HCT116 (cell line): ENCODE data around the gene UNKL. TPM values are rescaled to one million over a fixed set of nuclear protein-coding genes. Genes with fewer than 3 reads are reported as not detected.

ENCODE experiments used
- ATAC-seq: fragments of 200-7000 bp; cut with Tn5 transposase; 2 replicates; pipeline ENCODE4 v1.9.1; 2020; ENCODE audit warnings: mild to moderate bottlenecking, moderate library complexity
- BruUV-seq: library from RNA; stranded (reverse); fragments of 400-500 nt; replicated peaks from 2 replicates; lab custom pipeline; 2021; lab: Mats Ljungman, UMichigan
- CTCF ChIA-PET: fragments of 300-600 bp; sonication (Branson Sonifier 250); formaldehyde crosslinking; loops from one replicate; lab custom pipeline; 2021; ENCODE audit warnings: antibody characterized with exemption; lab: Charles Lee
- POLR2A ChIA-PET: fragments of 300-600, 350-600 bp; sonication (Branson Sonifier 250); formaldehyde crosslinking; loops from one replicate; lab custom pipeline; 2021; ENCODE audit warnings: antibody characterized with exemption; lab: Charles Lee
- RAD21 ChIA-PET, 2 experiments: fragments of 300-600 bp; sonication (Branson Sonifier 250); formaldehyde crosslinking; loops; one replicate each; lab custom pipeline; 2023; ENCODE audit warnings: low total read pairs in 2 of 2; ENCODE audit not compliant: uncharacterized antibody in 2 of 2, unreplicated experiment in 2 of 2, low non-redundant PET in 1 of 2; lab: Charles Lee
- DNase-seq: peaks from one replicate; pipeline ENCODE4 v3.0.0-alpha.2; 2010; ENCODE audit warnings: low read depth, low spot score
- H2AFZ ChIP-seq: fragments of 200-600 bp; shearing (Covaris generic), sonication (generic); 2 replicates; pipeline ENCODE4 v1.6.1; 2017; ENCODE audit warnings: low read depth, mixed run types, mixed read lengths, antibody characterized with exemption, low read length; ENCODE audit not compliant: poor library complexity, severe bottlenecking
- H3K27ac ChIP-seq: 2 replicates; pipeline ENCODE4 v1.5.1; 2012; ENCODE audit warnings: low read depth, low read length
- H3K27me3 ChIP-seq: fragments of 200-600 bp; sonication (generic); 2 replicates; pipeline ENCODE4 v1.6.1; 2016; ENCODE audit warnings: mixed run types, low read length, mixed read lengths; ENCODE audit not compliant: insufficient read depth
- H3K36me3 ChIP-seq, 2 experiments: fragments of 200-500 bp in 1 of 2; fragments of 200-600 bp in 1 of 2; sonication (Bioruptor generic) in 1 of 2; sonication (generic) in 1 of 2; 2 replicates each; pipeline versions ENCODE4 v1.5.1 to v1.6.1; 2014 to 2016; ENCODE audit warnings: low read length in 2 of 2, inconsistent platforms in 1 of 2, mixed read lengths in 1 of 2, mixed run types in 1 of 2; ENCODE audit not compliant: insufficient read depth in 2 of 2, control insufficient read depth in 1 of 2
- H3K4me1 ChIP-seq, 2 experiments: fragments of 200-600 bp in 1 of 2; sonication (generic) in 1 of 2; 2 replicates each; pipeline versions ENCODE4 v1.5.1 to v1.6.1; 2012 to 2017; ENCODE audit warnings: low read length in 2 of 2, inconsistent platforms in 1 of 2, mild to moderate bottlenecking in 1 of 2, mixed read lengths in 1 of 2, mixed run types in 1 of 2, moderate library complexity in 1 of 2; ENCODE audit not compliant: insufficient read depth in 2 of 2, control insufficient read depth in 1 of 2
- H3K4me2 ChIP-seq: fragments of 200-600 bp; sonication (generic); 2 replicates; pipeline ENCODE4 v1.6.1; 2017; ENCODE audit warnings: mixed run types, low read length, mixed read lengths
- H3K4me3 ChIP-seq, 2 experiments: fragments of 200-600 bp in 1 of 2; sonication (generic) in 1 of 2; replicated peaks in 1 of 2; 2 replicates each; pipeline ENCODE4 v1.5.1; 2011 to 2016; ENCODE audit warnings: low read length in 2 of 2, control low read depth in 1 of 2, low read depth in 1 of 2, mild to moderate bottlenecking in 1 of 2, mixed read lengths in 1 of 2, mixed run types in 1 of 2
- H3K79me2 ChIP-seq: fragments of 200-600 bp; sonication (generic); 2 replicates; pipeline ENCODE4 v1.6.1; 2017; ENCODE audit warnings: mild to moderate bottlenecking, mixed run types, low read length, moderate library complexity, mixed read lengths; ENCODE audit not compliant: insufficient read depth
- H3K9ac ChIP-seq: fragments of 200-600 bp; sonication (generic); 2 replicates; pipeline ENCODE4 v1.6.1; 2016; ENCODE audit warnings: low read length, mixed read lengths
- H3K9me2 ChIP-seq: fragments of 200-600 bp; sonication (generic), shearing (Covaris generic); 2 replicates; pipeline ENCODE4 v1.6.1; 2017; ENCODE audit warnings: mixed run types, mild to moderate bottlenecking, moderate library complexity; ENCODE audit not compliant: insufficient read depth
- H3K9me3 ChIP-seq, 2 experiments: fragments of 200-500 bp in 1 of 2; fragments of 200-600 bp in 1 of 2; sonication (Bioruptor generic) in 1 of 2; sonication (generic) in 1 of 2; 2 replicates each; pipeline ENCODE4 v1.6.1; 2014 to 2017; ENCODE audit warnings: low read length in 2 of 2, mixed read lengths in 2 of 2, inconsistent platforms in 1 of 2, low read depth in 1 of 2, mild to moderate bottlenecking in 1 of 2, mixed run types in 1 of 2, moderate library complexity in 1 of 2; ENCODE audit not compliant: control insufficient read depth in 1 of 2, insufficient read depth in 1 of 2
- H4K20me1 ChIP-seq: fragments of 200-600 bp; sonication (generic), shearing (Covaris generic); 2 replicates; pipeline ENCODE4 v1.6.1; 2017; ENCODE audit warnings: mixed run types, mild to moderate bottlenecking, moderate library complexity; ENCODE audit not compliant: insufficient read depth
- CBX3 ChIP-seq: IDR thresholded peaks from 2 replicates; pipeline ENCODE4 v1.6.1; 2012; ENCODE audit warnings: low read depth
- RAD21 ChIP-seq: IDR thresholded peaks from 2 replicates; pipeline ENCODE4 v1.6.1; 2012; ENCODE audit warnings: low read depth, mild to moderate bottlenecking
- ZFX ChIP-seq: fragments of 450-650 bp; IDR thresholded peaks from 2 replicates; pipeline ENCODE4 v1.6.1; 2017
- ZNF274 ChIP-seq: fragments of 200-500 bp; sonication (Bioruptor generic); IDR thresholded peaks from 2 replicates; pipeline ENCODE4 v1.6.1; 2014; ENCODE audit warnings: mild to moderate bottlenecking, low read depth, low read length, inconsistent platforms
- intact Hi-C: fragments of 100-400 bp; cut with micrococcal nuclease; formaldehyde crosslinking; loops from 2 replicates; pipeline ENCODE4 v1.10.0; 2022
- total RNA-seq: library from RNA; stranded (reverse); gene quantifications from one replicate; pipeline ENCODE4 v1.2.1, GENCODE V29; 2021; ENCODE audit not compliant: unreplicated experiment
- TF ChIP-seq, protein P1 (sequence below): IDR thresholded peaks from 2 replicates; pipeline ENCODE4 v1.6.1; 2012
- TF ChIP-seq, protein P2 (sequence below): IDR thresholded peaks from 2 replicates; pipeline ENCODE4 v1.6.1; 2012
- TF ChIP-seq, protein P3 (sequence below): IDR thresholded peaks from 2 replicates; pipeline ENCODE4 v1.6.1; 2012; ENCODE audit warnings: low read depth

The UNKL gene
- total RNA-seq, 1 experiment from 2014 or later = 24.9 TPM

DNA sequence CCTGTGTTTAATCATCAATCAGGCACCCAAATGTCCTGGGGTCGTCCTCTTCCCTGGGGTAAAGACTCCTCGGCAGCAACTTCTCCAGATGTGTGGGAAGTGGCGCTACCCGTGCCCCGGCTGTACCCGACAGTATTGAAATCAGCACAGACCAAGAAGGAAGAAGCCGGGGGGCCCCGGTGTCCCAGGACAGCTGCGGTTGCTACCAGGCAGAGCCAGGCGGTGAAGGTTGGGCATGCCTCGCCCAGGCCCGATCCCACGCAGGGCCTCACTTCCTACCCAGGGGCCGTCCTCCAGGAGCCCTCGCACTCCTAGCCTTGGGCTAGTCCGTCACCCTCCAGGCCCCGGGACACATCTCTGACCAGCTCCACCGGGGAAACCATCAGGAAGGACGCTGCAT lies 38.8 kb upstream of the UNKL start:
- ChIA-PET RAD21 (no interaction called here), CTCF (no interaction called here)
- no peak overlapping the region for H3K4me3 ChIP-seq
- intact Hi-C loops = no loop called here
- H3K27ac ChIP-seq = no peak overlapping the region
- no peak overlapping the region for H3K4me2 ChIP-seq
- TF ChIP-seq CBX3 = no peak
- TF ChIP-seq, protein P1, sequence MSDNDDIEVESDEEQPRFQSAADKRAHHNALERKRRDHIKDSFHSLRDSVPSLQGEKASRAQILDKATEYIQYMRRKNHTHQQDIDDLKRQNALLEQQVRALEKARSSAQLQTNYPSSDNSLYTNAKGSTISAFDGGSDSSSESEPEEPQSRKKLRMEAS = no peak
- TF ChIP-seq, protein P2, sequence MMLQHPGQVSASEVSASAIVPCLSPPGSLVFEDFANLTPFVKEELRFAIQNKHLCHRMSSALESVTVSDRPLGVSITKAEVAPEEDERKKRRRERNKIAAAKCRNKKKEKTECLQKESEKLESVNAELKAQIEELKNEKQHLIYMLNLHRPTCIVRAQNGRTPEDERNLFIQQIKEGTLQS = no peak
- TF ChIP-seq RAD21 = no peak
- TF ChIP-seq ZFX = no peak
- TF ChIP-seq, all 23 proteins: peak for 0
- DNase-seq (no peak), ATAC-seq (no peak)
- Histone ChIP-seq H4K20me1 (no peaks in the 10 kb centered on the region), H3K9me2 (no peaks in the 10 kb centered on the region), H3K9ac (no peak overlapping the region), H3K4me1 (no peaks in the 10 kb centered on the region), H2AFZ (no peak overlapping the region), H3K9me3 (no peaks in the 10 kb centered on the region), H3K36me3 (no peaks in the 10 kb centered on the region; a peak in 1 of 4 replicates), H3K79me2 (no peaks in the 10 kb centered on the region), H3K27me3 (no peaks in the 10 kb centered on the region)
- POLR2A ChIA-PET = no interaction called here
- BruUV-seq = no TSS peak

DNA sequence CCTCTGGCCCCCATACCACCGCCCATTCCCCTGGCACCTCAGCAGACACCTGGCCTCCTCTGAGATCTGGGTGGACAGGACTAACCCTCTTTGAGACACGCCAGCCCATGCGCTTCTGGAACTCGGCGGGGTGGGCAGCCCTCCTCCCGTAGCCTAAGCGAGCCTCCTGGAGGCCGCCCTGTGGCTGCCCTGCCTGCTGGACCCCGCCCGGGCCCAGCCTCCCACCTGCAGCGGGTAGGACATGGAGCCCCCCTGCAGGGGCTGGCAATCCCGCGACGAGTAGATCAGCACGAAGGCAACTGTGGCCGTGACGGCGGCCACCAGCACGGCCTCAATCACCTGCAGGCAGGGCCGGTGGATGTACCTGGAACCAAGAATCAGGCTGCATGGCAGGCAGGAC lies 38.0 kb upstream of the UNKL start:
- no TSS peak for BruUV-seq
- Histone ChIP-seq H3K36me3 (no peaks in the 10 kb centered on the region; a peak in 1 of 4 replicates), H3K9ac (no peak overlapping the region), H3K9me2 (no peaks in the 10 kb centered on the region), H3K79me2 (no peaks in the 10 kb centered on the region), H3K9me3 (no peaks in the 10 kb centered on the region), H2AFZ (no peak overlapping the region), H3K4me1 (no peaks in the 10 kb centered on the region), H3K4me3 (no peak overlapping the region), H3K27ac (no peak overlapping the region), H4K20me1 (no peaks in the 10 kb centered on the region), H3K27me3 (no peaks in the 10 kb centered on the region), H3K4me2 (no peak overlapping the region)
- TF ChIP-seq, protein P3, sequence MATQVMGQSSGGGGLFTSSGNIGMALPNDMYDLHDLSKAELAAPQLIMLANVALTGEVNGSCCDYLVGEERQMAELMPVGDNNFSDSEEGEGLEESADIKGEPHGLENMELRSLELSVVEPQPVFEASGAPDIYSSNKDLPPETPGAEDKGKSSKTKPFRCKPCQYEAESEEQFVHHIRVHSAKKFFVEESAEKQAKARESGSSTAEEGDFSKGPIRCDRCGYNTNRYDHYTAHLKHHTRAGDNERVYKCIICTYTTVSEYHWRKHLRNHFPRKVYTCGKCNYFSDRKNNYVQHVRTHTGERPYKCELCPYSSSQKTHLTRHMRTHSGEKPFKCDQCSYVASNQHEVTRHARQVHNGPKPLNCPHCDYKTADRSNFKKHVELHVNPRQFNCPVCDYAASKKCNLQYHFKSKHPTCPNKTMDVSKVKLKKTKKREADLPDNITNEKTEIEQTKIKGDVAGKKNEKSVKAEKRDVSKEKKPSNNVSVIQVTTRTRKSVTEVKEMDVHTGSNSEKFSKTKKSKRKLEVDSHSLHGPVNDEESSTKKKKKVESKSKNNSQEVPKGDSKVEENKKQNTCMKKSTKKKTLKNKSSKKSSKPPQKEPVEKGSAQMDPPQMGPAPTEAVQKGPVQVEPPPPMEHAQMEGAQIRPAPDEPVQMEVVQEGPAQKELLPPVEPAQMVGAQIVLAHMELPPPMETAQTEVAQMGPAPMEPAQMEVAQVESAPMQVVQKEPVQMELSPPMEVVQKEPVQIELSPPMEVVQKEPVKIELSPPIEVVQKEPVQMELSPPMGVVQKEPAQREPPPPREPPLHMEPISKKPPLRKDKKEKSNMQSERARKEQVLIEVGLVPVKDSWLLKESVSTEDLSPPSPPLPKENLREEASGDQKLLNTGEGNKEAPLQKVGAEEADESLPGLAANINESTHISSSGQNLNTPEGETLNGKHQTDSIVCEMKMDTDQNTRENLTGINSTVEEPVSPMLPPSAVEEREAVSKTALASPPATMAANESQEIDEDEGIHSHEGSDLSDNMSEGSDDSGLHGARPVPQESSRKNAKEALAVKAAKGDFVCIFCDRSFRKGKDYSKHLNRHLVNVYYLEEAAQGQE = no peak
- TF ChIP-seq ZNF274 = no peak
- intact Hi-C loops = no loop called here
- ChIA-PET RAD21 (no interaction called here), POLR2A (no interaction called here), CTCF (no interaction called here)
- ATAC-seq = no peak
- DNase-seq = no peak
